Fibroblast of the conjunctiva (primary cell): Measurements from ENCODE around the gene ZBTB4.

ENCODE experiments used
- DNase-seq: peaks from one replicate; pipeline ENCODE4 v3.0.0-alpha.2; 2010; ENCODE audit warnings: low read depth

ZBTB4 gene, protein sequence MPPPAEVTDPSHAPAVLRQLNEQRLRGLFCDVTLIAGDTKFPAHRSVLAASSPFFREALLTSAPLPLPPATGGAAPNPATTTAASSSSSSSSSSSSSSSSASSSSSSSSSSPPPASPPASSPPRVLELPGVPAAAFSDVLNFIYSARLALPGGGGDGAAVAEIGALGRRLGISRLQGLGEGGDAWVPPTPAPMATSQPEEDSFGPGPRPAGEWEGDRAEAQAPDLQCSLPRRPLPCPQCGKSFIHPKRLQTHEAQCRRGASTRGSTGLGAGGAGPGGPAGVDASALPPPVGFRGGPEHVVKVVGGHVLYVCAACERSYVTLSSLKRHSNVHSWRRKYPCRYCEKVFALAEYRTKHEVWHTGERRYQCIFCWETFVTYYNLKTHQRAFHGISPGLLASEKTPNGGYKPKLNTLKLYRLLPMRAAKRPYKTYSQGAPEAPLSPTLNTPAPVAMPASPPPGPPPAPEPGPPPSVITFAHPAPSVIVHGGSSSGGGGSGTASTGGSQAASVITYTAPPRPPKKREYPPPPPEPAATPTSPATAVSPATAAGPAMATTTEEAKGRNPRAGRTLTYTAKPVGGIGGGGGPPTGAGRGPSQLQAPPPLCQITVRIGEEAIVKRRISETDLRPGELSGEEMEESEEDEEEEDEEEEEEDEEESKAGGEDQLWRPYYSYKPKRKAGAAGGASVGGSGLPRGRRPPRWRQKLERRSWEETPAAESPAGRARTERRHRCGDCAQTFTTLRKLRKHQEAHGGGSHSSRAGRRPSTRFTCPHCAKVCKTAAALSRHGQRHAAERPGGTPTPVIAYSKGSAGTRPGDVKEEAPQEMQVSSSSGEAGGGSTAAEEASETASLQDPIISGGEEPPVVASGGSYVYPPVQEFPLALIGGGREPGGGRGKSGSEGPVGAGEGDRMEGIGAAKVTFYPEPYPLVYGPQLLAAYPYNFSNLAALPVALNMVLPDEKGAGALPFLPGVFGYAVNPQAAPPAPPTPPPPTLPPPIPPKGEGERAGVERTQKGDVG

GRCh38 chr17:7479213-7480088 lies at the start of gene ZBTB4:
TSS of gene ZBTB4 (minus strand) at chr17:7479631. CDS start at chr17:7466801, 12,830 bp downstream.
- DNase-seq = no peak

DNA sequence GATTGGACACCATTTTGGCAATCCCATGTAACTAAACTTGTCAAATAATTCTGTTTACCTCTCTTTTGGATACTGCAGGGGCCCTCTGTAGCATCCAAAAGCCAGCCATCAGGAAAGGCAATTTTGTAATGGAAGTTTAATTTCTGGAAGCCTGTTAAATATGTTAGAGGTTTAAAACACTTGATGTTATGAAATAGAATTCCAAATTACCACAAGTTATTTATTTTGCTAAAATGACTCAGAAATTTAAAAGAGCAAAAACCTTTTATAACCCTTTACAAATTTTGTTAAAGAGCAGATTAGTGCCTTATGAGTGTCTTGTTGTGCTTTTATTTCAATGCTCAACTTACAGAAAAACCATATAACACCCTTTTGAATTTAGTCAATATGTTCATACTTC lies 49.4 kb upstream of the ZBTB4 start:
- no peak for DNase-seq

GRCh38 chr17:7523033-7523432 lies 43.6 kb upstream of the ZBTB4 start:
- DNase-seq = no peak

- DNase-seq = no peak
Observed at GRCh38 chr17:7515911-7516610, 36.6 kb upstream of the ZBTB4 start.

DNA sequence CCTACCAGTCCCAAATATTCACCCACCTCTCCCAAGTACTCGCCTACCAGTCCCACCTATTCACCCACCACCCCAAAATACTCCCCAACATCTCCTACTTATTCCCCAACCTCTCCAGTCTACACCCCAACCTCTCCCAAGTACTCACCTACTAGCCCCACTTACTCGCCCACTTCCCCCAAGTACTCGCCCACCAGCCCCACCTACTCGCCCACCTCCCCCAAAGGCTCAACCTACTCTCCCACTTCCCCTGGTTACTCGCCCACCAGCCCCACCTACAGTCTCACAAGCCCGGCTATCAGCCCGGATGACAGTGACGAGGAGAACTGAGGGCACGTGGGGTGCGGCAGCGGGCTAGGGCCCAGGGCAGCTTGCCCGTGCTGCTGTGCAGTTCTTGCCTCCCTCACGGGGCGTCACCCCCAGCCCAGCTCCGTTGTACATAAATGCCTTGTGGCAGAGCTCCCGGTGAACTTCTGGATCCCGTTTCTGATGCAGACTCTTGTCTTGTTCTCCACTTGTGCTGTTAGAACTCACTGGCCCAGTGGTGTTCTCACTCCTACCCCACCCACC lies 34.5 kb upstream of the ZBTB4 start:
- DNase-seq = no peak

DNA sequence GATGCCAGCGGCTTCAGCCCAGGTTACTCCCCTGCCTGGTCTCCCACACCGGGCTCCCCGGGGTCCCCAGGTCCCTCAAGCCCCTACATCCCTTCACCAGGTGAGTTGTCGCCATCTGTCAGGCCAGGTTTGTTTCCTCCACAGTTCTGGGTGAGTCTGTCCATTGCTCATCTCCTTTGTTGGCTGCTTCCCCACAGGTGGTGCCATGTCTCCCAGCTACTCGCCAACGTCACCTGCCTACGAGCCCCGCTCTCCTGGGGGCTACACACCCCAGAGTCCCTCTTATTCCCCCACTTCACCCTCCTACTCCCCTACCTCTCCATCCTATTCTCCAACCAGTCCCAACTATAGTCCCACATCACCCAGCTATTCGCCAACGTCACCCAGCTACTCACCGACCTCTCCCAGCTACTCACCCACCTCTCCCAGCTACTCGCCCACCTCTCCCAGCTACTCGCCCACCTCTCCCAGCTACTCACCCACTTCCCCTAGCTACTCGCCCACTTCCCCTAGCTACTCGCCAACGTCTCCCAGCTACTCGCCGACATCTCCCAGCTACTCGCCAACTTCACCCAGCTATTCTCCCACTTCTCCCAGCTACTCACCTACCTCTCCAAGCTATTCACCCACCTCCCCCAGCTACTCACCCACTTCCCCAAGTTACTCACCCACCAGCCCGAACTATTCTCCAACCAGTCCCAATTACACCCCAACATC lies 33.6 kb upstream of the ZBTB4 start:
- DNase-seq = no peak

DNA sequence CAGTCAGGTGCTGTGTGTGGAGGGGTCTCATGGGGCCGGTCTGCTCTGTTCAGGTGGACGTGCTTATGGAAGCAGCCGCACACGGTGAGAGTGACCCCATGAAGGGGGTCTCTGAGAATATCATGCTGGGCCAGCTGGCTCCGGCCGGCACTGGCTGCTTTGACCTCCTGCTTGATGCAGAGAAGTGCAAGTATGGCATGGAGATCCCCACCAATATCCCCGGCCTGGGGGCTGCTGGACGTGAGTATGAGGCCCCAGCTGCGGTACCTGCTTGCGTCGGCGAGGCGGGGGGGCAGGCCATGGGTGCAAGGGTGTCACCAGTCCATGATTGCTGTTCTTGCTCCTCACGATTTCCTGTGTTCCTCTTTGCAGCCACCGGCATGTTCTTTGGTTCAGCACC lies 32.7 kb upstream of the ZBTB4 start:
- no peak for DNase-seq

GRCh38 chr17:7511108-7511507 lies 31.7 kb upstream of the ZBTB4 start:
- no peak for DNase-seq

DNA sequence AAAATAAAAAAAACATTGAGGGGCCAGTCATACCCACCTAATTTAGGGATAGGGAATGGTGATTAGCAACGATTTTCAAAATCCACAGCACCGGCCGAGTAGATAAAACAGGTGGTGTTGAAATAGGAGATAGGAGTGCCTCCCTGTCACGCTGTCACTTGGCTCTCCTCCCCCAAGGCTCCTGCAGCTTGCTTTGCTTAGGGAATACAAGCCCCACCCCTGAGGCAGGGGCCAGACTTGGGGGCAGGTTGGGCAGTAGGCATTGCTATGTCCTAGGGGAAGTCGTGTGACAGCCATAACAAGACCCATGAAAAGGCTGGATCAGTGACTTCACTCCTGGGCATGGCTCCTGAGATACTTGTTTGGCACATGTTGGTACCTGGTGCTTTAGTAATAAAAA lies 30.5 kb upstream of the ZBTB4 start:
- no peak for DNase-seq

- DNase-seq = no peak
Observed at GRCh38 chr17:7508846-7509245, 29.4 kb upstream of the ZBTB4 start.

GRCh38 chr17:7508145-7508544 lies 28.7 kb upstream of the ZBTB4 start:
- no peak for DNase-seq

DNA sequence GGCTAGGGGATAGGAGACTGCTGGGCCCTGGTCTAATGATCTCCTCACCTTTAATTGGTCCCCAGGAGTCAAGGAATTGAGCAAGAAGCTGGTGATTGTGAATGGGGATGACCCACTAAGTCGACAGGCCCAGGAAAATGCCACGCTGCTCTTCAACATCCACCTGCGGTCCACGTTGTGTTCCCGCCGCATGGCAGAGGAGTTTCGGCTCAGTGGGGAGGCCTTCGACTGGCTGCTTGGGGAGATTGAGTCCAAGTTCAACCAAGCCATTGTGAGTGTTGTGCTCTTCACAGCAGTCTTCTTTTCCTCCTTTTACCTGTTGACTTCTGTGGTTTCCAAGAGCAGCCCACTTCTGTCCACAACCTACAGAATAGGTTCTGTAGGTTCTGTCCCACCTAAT lies 24.1 kb upstream of the ZBTB4 start:
- no peak for DNase-seq

- no peak for DNase-seq
Observed at GRCh38 chr17:7502987-7503386, 23.6 kb upstream of the ZBTB4 start.

GRCh38 chr17:7502171-7502847 lies 22.9 kb upstream of the ZBTB4 start:
- DNase-seq = no peak

DNA sequence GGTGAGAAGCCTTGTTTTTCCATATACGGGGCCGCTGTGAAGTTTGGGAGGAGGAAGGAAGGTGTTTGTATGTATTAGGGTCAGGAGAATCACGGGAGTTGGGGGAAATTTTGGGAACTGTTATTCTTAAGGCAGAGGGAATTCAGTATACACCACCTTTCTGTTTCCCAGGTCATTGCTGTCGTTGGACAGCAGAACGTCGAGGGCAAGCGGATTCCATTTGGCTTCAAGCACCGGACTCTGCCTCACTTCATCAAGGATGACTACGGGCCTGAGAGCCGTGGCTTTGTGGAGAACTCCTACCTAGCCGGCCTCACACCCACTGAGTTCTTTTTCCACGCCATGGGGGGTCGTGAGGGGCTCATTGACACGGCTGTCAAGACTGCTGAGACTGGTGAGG lies 22.3 kb upstream of the ZBTB4 start:
- DNase-seq = no peak

- DNase-seq = no peak
Observed at GRCh38 chr17:7499161-7499560, 19.7 kb upstream of the ZBTB4 start.

GRCh38 chr17:7497636-7498035 lies 18.2 kb upstream of the ZBTB4 start:
- DNase-seq = no peak

DNA sequence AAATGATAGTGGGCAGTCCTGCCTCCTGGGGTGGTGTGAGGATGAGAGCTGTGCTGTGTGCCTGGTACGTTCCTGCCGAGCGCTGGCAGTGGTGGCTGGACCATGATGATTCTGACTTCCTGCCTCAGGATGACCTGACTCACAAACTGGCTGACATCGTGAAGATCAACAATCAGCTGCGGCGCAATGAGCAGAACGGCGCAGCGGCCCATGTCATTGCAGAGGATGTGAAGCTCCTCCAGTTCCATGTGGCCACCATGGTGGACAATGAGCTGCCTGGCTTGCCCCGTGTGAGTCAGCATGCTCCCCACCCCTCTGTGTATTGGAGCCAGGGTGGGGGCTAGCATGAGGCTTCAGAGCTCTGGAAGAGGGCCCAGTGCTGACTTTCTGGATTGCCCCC lies 17.8 kb upstream of the ZBTB4 start:
- DNase-seq = no peak

DNA sequence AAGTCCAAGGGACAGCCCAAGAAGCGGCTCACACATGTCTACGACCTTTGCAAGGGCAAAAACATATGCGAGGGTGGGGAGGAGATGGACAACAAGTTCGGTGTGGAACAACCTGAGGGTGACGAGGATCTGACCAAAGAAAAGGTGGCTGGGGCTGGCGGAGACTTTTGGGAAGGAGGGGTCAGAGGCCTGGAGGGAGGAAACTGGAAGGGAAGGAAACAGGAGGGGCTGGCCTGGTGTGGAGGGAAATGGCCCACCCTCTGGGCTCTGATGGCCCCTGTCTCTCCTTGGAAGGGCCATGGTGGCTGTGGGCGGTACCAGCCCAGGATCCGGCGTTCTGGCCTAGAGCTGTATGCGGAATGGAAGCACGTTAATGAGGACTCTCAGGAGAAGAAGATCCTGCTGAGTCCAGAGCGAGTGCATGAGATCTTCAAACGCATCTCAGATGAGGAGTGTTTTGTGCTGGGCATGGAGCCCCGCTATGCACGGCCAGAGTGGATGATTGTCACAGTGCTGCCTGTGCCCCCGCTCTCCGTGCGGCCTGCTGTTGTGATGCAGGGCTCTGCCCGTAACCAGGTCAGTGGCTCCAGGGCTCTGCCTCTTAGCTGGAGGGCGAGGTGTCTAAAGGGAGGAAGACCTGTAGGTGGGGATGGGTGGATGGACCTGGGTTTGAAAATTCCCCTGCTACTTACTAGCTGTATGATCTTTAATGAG lies 17.2 kb upstream of the ZBTB4 start:
- no peak for DNase-seq
